Measurements from ENCODE around the gene KCNE4.
"Not testable (repeated sequence)": the region's sequence is repeated elsewhere in the genome, so short reads cannot be mapped to it uniquely, and the experiment has no call there.

- TF ChIP-seq, protein P1, sequence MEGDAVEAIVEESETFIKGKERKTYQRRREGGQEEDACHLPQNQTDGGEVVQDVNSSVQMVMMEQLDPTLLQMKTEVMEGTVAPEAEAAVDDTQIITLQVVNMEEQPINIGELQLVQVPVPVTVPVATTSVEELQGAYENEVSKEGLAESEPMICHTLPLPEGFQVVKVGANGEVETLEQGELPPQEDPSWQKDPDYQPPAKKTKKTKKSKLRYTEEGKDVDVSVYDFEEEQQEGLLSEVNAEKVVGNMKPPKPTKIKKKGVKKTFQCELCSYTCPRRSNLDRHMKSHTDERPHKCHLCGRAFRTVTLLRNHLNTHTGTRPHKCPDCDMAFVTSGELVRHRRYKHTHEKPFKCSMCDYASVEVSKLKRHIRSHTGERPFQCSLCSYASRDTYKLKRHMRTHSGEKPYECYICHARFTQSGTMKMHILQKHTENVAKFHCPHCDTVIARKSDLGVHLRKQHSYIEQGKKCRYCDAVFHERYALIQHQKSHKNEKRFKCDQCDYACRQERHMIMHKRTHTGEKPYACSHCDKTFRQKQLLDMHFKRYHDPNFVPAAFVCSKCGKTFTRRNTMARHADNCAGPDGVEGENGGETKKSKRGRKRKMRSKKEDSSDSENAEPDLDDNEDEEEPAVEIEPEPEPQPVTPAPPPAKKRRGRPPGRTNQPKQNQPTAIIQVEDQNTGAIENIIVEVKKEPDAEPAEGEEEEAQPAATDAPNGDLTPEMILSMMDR (IDR thresholded peaks at IDR 0.05; ENCODE audit: insufficient read depth, low read depth, low read length): not testable (repeated sequence)
- not testable (repeated sequence) for TF ChIP-seq EZH2 (IDR thresholded peaks at IDR 0.05; ENCODE audit: insufficient read depth, low read length)
Observed at GRCh38 chr2:223080790-223081360, 28.9 kb downstream of the KCNE4 start.
